K562 (cell line): ENCODE measurements around the gene NBPF3. TPM values are rescaled to one million over a fixed set of nuclear protein-coding genes. Genes with fewer than 3 reads are reported as not detected.

ENCODE experiments used
- ATAC-seq: fragments of 200-7000 bp; cut with Tn5 transposase; 3 replicates; pipeline ENCODE4 v1.9.1; 2020; ENCODE audit warnings: moderate library complexity
- BruUV-seq: library from RNA; stranded (reverse); fragments of 400-500 nt; replicated peaks from 2 replicates; lab custom pipeline; 2021; lab: Mats Ljungman, UMichigan
- CTCF ChIA-PET: fragments of 300-600 bp; formaldehyde crosslinking; extraction: SDS; loops from one replicate; lab custom pipeline; 2021; ENCODE audit warnings: low intra/inter-chr PET ratio; lab: Yijun Ruan, JAX
- POLR2A ChIA-PET: fragments of 300-600, 350-650 bp; sonication (Branson Sonifier 250); formaldehyde crosslinking; extraction: SDS; loops from one replicate; lab custom pipeline; 2021; ENCODE audit warnings: antibody characterized with exemption, inconsistent platforms; lab: Yijun Ruan, JAX
- DNase-seq, 4 experiments: peaks; one replicate each; pipeline versions ENCODE4 v3.0.0 to v3.0.0-alpha.2; 2011 to 2018; ENCODE audit warnings: low spot score in 3 of 4, mixed read lengths in 3 of 4; ENCODE audit errors: extremely low read depth in 1 of 4
- FAIRE-seq: peaks from 2 replicates; lab custom pipeline; 2011; peaks lifted over from hg19 to GRCh38; lab: Jason Lieb, UNC
- H2AFZ ChIP-seq: 2 replicates; pipeline ENCODE4 v1.6.0; 2011; ENCODE audit warnings: low read depth, low read length, control low read depth, inconsistent platforms
- H3K27ac ChIP-seq: fragments of 200-600 bp; 3 replicates; pipeline ENCODE4 v1.8.0; 2011; ENCODE audit warnings: low read depth, mild to moderate bottlenecking, control low read depth, inconsistent platforms, low read length, moderate library complexity, mixed read lengths; ENCODE audit errors: extremely low read depth
- H3K27me3 ChIP-seq, 2 experiments: fragments of 300-600 bp in 1 of 2; 2 replicates in 1 of 2; 3 replicates in 1 of 2; pipeline versions ENCODE4 v1.6.0 to v1.8.0; 2011; ENCODE audit warnings: inconsistent platforms in 2 of 2, low read length in 2 of 2, mild to moderate bottlenecking in 1 of 2, mixed read lengths in 1 of 2, moderate library complexity in 1 of 2; ENCODE audit not compliant: control insufficient read depth in 2 of 2, insufficient read depth in 2 of 2
- H3K36me3 ChIP-seq: fragments of 300-600 bp; 3 replicates; pipeline ENCODE4 v1.8.0; 2011; ENCODE audit warnings: mild to moderate bottlenecking, low read length, inconsistent platforms; ENCODE audit not compliant: control insufficient read depth, insufficient read depth
- H3K4me1 ChIP-seq, 2 experiments: fragments of 200-600 bp in 1 of 2; replicated peaks in 1 of 2; 2 replicates in 1 of 2; 3 replicates in 1 of 2; pipeline versions ENCODE4 v1.5.1 to v1.8.0; 2011; ENCODE audit warnings: inconsistent platforms in 2 of 2, low read length in 2 of 2, mild to moderate bottlenecking in 1 of 2, mixed read lengths in 1 of 2, moderate library complexity in 1 of 2; ENCODE audit not compliant: control insufficient read depth in 2 of 2, insufficient read depth in 2 of 2
- H3K4me2 ChIP-seq: 2 replicates; pipeline ENCODE4 v1.6.1; 2011; ENCODE audit warnings: low read length, control low read depth, inconsistent platforms, mixed read lengths; ENCODE audit not compliant: insufficient read depth
- H3K4me3 ChIP-seq: fragments of 200-600 bp; sonication (generic), shearing (Covaris generic); 2 replicates; pipeline ENCODE4 v1.5.1; 2016; ENCODE audit warnings: control low read depth, inconsistent platforms
- H3K79me2 ChIP-seq: fragments of 200-600 bp; 3 replicates; pipeline ENCODE4 v1.8.0; 2011; ENCODE audit warnings: low read length, inconsistent platforms; ENCODE audit not compliant: control insufficient read depth, insufficient read depth
- H3K9ac ChIP-seq, 2 experiments: 2 replicates each; pipeline versions ENCODE4 v1.6.0 to v1.6.1; 2011; ENCODE audit warnings: low read depth in 2 of 2, low read length in 2 of 2, control low read depth in 1 of 2, inconsistent platforms in 1 of 2, mild to moderate bottlenecking in 1 of 2, mixed read lengths in 1 of 2; ENCODE audit not compliant: insufficient read depth in 1 of 2
- H3K9me1 ChIP-seq: one replicate; pipeline ENCODE4 v1.6.0; 2011; ENCODE audit warnings: inconsistent platforms, mild to moderate bottlenecking, low read length, moderate library complexity; ENCODE audit not compliant: control insufficient read depth, insufficient read depth
- H3K9me3 ChIP-seq: replicated peaks from 2 replicates; pipeline ENCODE4 v1.5.1; 2011; ENCODE audit warnings: low read depth, low read length, inconsistent platforms; ENCODE audit not compliant: control insufficient read depth, insufficient read depth
- H4K20me1 ChIP-seq: replicated peaks from 2 replicates; pipeline ENCODE4 v1.6.1; 2011; ENCODE audit warnings: low read length, inconsistent platforms, mixed read lengths; ENCODE audit not compliant: control insufficient read depth, insufficient read depth
- ARID2 ChIP-seq: fragments of 450-650 bp; IDR thresholded peaks from 2 replicates; pipeline ENCODE4 v1.6.1; 2017; ENCODE audit warnings: antibody characterized with exemption, mild to moderate bottlenecking
- ATF7 ChIP-seq: fragments of 450-650 bp; IDR thresholded peaks from 2 replicates; pipeline ENCODE4 v1.7.1; 2014; ENCODE audit warnings: mild to moderate bottlenecking, moderate library complexity
- BCOR ChIP-seq: fragments of 450-650 bp; IDR thresholded peaks from 2 replicates; pipeline ENCODE4 v1.6.1; 2016
- BRCA1 ChIP-seq, 2 experiments: fragments of 450-650 bp in 1 of 2; sonication (generic) in 1 of 2; formaldehyde crosslinking in 1 of 2; IDR thresholded peaks; 2 replicates each; pipeline versions ENCODE4 v1.5.0 to v1.6.1; 2017 to 2020; ENCODE audit warnings: mild to moderate bottlenecking in 1 of 2, missing genetic modification reagents in 1 of 2
- C11orf30 ChIP-seq: fragments of 450-650 bp; IDR thresholded peaks from 2 replicates; pipeline ENCODE4 v1.6.1; 2016; ENCODE audit warnings: low read depth, mild to moderate bottlenecking
- HDGF ChIP-seq: fragments of 450-650 bp; IDR thresholded peaks from 2 replicates; pipeline ENCODE4 v1.6.1; 2016
- KDM1A ChIP-seq, 2 experiments: fragments of 450-650 bp; IDR thresholded peaks; 2 replicates each; pipeline ENCODE4 v1.6.1; 2016; ENCODE audit warnings: mild to moderate bottlenecking in 2 of 2
- MAFG ChIP-seq: fragments of 450-650 bp; conservative IDR thresholded peaks from 2 replicates; pipeline ENCODE4 v1.6.1; 2016; ENCODE audit warnings: missing genetic modification characterization, missing compliant biosample characterization
- RBM25 ChIP-seq: fragments of 200-400 bp; formaldehyde crosslinking; IDR thresholded peaks from 2 replicates; pipeline ENCODE4 v1.6.1; 2018; ENCODE audit warnings: low read length, low read depth, moderate library complexity; ENCODE audit not compliant: severe bottlenecking
- SPI1 ChIP-seq: IDR thresholded peaks from 2 replicates; pipeline ENCODE4 v1.6.1; 2011; ENCODE audit warnings: low read depth, low read length, control low read depth, borderline replicate concordance
- SRF ChIP-seq, 2 experiments: fragments of 250-450, 450-650 bp in 1 of 2; sonication (Bioruptor Pico) in 1 of 2; sonication (generic) in 1 of 2; formaldehyde crosslinking; IDR thresholded peaks; 2 replicates each; pipeline versions ENCODE4 v1.5.0 to v1.5.1; 2020 to 2022; ENCODE audit warnings: mild to moderate bottlenecking in 1 of 2, missing genetic modification reagents in 1 of 2
- ZFPM2 ChIP-seq: fragments of 250-450 bp; sonication (Bioruptor Pico); IDR thresholded peaks from 2 replicates; pipeline ENCODE4 v1.5.1; 2022; ENCODE audit warnings: mild to moderate bottlenecking
- ZNF316 ChIP-seq: fragments of 450-650 bp; IDR thresholded peaks from 2 replicates; pipeline ENCODE4 v1.6.1; 2016
- ZNF347 ChIP-seq: fragments of 450-650 bp; formaldehyde crosslinking; IDR thresholded peaks from 2 replicates; pipeline ENCODE4 v1.4.0; 2020; ENCODE audit warnings: low read depth, mild to moderate bottlenecking, moderate library complexity
- ZNF77 ChIP-seq: fragments of 250-450 bp; sonication (Bioruptor Pico); IDR thresholded peaks from 2 replicates; pipeline ENCODE4 v1.5.0; 2020
- ZNF785 ChIP-seq: fragments of 250-450 bp; sonication (Bioruptor Pico); IDR thresholded peaks from 2 replicates; pipeline ENCODE4 v1.4.0; 2020; ENCODE audit warnings: mild to moderate bottlenecking
- WGBS: fragments of 100-300 bp; shearing (Covaris generic); methylation state at CpG from one replicate; pipeline ENCODE4 v1.1.6; 2016; ENCODE audit warnings: low coverage, mixed read lengths; ENCODE audit not compliant: insufficient coverage; ENCODE audit errors: missing lambda C conversion rate; 5-methylcytosine and 5-hydroxymethylcytosine counted together
- in situ Hi-C: fragments of 300-500 bp; cut with MboI; formaldehyde crosslinking; loops from 4 replicates; pipeline ENCODE4 v1.15.0; 2018; ENCODE audit warnings: inconsistent platforms, mixed read lengths
- intact Hi-C: fragments of 100-400 bp; cut with micrococcal nuclease; formaldehyde crosslinking; loops from 2 replicates; pipeline ENCODE4 v1.14.2; 2022
- polyA plus RNA-seq, 8 experiments: library from polyadenylated mRNA; depleted of rRNA in 4 of 8; stranded (reverse) in 5 of 8; unstranded in 3 of 8; fragments of >200 nt; fragmentation: Nextera tagmentation in 2 of 8; fragmentation: Illumina TruSeq in 1 of 8; extraction: Ambion mirVana in 2 of 8; extraction: Trizol in 1 of 8; gene quantifications; 2 replicates each; pipeline versions ENCODE4 v1.2.1 to v1.2.3, GENCODE V29; 2011 to 2014; ENCODE audit warnings: inconsistent platforms in 1 of 8, missing spikeins in 1 of 8
- total RNA-seq, 7 experiments: library from RNA; depleted of rRNA in 6 of 7; stranded (reverse); fragments of >200 nt in 6 of 7; fragmentation: Illumina TruSeq in 2 of 7; extraction: Trizol in 2 of 7; gene quantifications; 2 replicates each; pipeline versions ENCODE4 v1.2.1 to v1.2.3, GENCODE V29; 2011 to 2021; ENCODE audit warnings: low replicate concordance in 1 of 7
- TF ChIP-seq, protein P1 (sequence below): fragments of 250-450 bp; sonication (Bioruptor Pico); IDR thresholded peaks from 2 replicates; pipeline ENCODE4 v1.8.0; 2021; ENCODE audit warnings: moderate library complexity, mild to moderate bottlenecking, inconsistent platforms
- TF ChIP-seq, protein P2 (sequence below): fragments of 450-650 bp; formaldehyde crosslinking; IDR thresholded peaks from 2 replicates; pipeline ENCODE4 v1.4.0; 2022; ENCODE audit warnings: missing genetic modification characterization
- TF ChIP-seq, protein P3 (sequence below), 2 experiments: fragments of 450-650 bp; IDR thresholded peaks; 2 replicates each; pipeline ENCODE4 v1.6.1; 2016

Gene NBPF3
- total and polyA plus RNA-seq, 9 of the 15 experiments (the other 6 are each of a cell fraction or from before 2014, with no cell fraction given), result 1.5 to 7.3 (median 5.4) TPM

DNA sequence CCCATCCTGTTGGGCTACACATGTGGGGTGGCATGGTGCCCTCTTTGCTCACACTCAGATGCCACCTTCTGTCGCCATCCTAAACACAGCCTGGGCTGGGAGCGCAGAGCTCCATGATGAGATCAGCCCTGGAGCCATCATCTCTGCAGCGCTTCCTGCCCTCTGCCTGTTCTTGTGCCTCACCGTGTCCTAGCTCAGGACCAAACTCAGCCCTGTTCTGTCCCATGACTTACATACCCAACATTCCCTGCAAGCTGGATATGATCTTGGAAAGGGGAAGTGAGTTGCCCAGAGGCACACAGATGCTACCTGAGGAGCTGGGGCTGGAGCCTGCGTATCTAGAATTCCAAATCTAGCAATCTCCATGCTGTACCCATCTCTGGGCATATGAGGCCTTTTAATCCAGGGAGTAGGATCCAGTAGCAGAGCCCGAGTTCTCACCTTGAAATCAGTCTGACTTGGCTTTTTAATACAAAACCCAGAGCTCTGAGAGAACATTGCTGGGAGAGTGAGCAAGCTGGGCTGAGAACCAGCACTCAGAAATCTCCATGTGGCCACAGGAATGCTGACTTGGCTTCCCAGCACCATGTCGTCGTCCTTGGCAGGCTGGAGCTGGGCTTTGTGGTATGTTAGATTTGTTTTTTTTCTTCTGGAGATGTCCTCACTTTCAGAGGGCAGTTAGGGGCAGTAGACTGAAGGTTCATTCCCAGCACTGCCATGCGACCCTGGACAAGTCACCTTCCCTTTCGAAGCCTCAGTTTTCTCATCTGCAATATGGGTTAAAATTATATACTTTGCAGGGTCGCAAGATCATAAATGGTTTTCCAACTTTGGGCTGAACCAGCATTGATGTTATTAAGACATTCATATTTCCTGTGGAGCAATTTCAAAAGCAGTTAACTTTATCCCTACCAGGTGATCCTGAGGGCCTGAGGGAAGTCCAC, 71.9 kb downstream of the NBPF3 start:
- CTCF ChIA-PET, result no interaction called here
- H3K4me3 ChIP-seq, result no peak overlapping the region
- peaks cover 16 to 53% of the 10 kb centered on the region in 2 experiments for H3K27me3 ChIP-seq
- H3K9ac ChIP-seq, result peak overlapping the region in 1 of 2 experiments; percentile 23; a peak in 1 of 4 replicates
- no peak overlapping the region for H3K4me2 ChIP-seq
- BruUV-seq, result no TSS peak
- no peaks in the 10 kb centered on the region for H3K36me3 ChIP-seq
- ATAC-seq, result no peak
- no peak overlapping the region for H2AFZ ChIP-seq
- peaks cover 0 to 14% of the 10 kb centered on the region in 2 experiments; a peak in 3 of 5 replicates for H3K4me1 ChIP-seq
- H3K79me2 ChIP-seq, result no peaks in the 10 kb centered on the region
- POLR2A ChIA-PET, result interaction anchor here (0.6 to 1.3 kb wide), 3 partner anchors 9 to 152 kb away, joined by 3 to 5 read pairs (median 4); no protein-coding TSS in a partner anchor
- WGBS, result 6% methylated on average over 11 of the region's 11 CpGs
- in situ Hi-C loops (loop anchor here (5.0 to 25.0 kb wide), 2 partner anchors 75 to 150 kb away; partner anchors contain the start of gene RAP1GAP), intact Hi-C loops (loop anchor here (5.0 to 10.0 kb wide), 3 partner anchors 83 to 453 kb away; no protein-coding TSS in a partner anchor)
- H3K9me3 ChIP-seq, result no peaks in the 10 kb centered on the region
- no peak overlapping the region for H3K27ac ChIP-seq
- DNase-seq, result no peak
- no peaks in the 10 kb centered on the region for H3K9me1 ChIP-seq
- no peak for FAIRE-seq
- H4K20me1 ChIP-seq, result peaks cover 9% of the 10 kb centered on the region; the same call in 1 of the 2 replicates
- TF ChIP-seq KDM1A (IDR thresholded peaks at IDR 0.05), result 0 out of 4 replicates have a peak, but pooled peaks of 1 of the 2 experiments have one; percentile 11
- TF ChIP-seq, protein P1, sequence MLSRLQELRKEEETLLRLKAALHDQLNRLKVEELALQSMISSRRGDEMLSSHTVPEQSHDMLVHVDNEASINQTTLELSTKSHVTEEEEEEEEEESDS (CRISPR knock-in tag), result no peak
- TF ChIP-seq, protein P2, sequence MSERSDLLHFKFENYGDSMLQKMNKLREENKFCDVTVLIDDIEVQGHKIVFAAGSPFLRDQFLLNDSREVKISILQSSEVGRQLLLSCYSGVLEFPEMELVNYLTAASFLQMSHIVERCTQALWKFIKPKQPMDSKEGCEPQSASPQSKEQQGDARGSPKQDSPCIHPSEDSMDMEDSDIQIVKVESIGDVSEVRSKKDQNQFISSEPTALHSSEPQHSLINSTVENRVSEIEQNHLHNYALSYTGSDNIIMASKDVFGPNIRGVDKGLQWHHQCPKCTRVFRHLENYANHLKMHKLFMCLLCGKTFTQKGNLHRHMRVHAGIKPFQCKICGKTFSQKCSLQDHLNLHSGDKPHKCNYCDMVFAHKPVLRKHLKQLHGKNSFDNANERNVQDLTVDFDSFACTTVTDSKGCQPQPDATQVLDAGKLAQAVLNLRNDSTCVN, result no peak
- no peak for TF ChIP-seq ZFPM2 (CRISPR knock-in tag)
- TF ChIP-seq MAFG (tag), result 0 out of 2 replicates have a peak, but pooled peaks have one; percentile 15
- no peak for TF ChIP-seq ZNF785 (CRISPR knock-in tag)
- 0 out of 2 replicates have a peak, but pooled peaks have one; percentile 25 for TF ChIP-seq BCOR
- no peak for TF ChIP-seq ARID2
- no peak; the same call in 1 of the 2 replicates for TF ChIP-seq C11orf30
- TF ChIP-seq RBM25, result peak; percentile 48
- peak; percentile 47 for TF ChIP-seq ZNF316
- TF ChIP-seq, protein P3, sequence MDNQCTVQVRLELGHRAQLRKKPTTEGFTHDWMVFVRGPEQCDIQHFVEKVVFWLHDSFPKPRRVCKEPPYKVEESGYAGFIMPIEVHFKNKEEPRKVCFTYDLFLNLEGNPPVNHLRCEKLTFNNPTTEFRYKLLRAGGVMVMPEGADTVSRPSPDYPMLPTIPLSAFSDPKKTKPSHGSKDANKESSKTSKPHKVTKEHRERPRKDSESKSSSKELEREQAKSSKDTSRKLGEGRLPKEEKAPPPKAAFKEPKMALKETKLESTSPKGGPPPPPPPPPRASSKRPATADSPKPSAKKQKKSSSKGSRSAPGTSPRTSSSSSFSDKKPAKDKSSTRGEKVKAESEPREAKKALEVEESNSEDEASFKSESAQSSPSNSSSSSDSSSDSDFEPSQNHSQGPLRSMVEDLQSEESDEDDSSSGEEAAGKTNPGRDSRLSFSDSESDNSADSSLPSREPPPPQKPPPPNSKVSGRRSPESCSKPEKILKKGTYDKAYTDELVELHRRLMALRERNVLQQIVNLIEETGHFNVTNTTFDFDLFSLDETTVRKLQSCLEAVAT (IDR thresholded peaks at IDR 0.05), result 0 out of 4 replicates have a peak, but pooled peaks of 1 of the 2 experiments have one; percentile 35
- no peak for TF ChIP-seq ZNF347 (CRISPR knock-in tag)
- no peak for TF ChIP-seq ATF7
- no peak for TF ChIP-seq BRCA1 (IDR thresholded peaks at IDR 0.05)
- no peak for TF ChIP-seq BRCA1 (CRISPR knock-in tag; IDR thresholded peaks at IDR 0.05)
- no peak for TF ChIP-seq ZNF77
- no peak for TF ChIP-seq SRF (CRISPR knock-in tag; IDR thresholded peaks at IDR 0.05)
- no peak for TF ChIP-seq HDGF
- peak; percentile 94 for TF ChIP-seq SPI1
